Right atrium auricular region (tissue), 2 donors: ENCODE data around the gene ZGPAT. TPM values are rescaled to one million over a fixed set of nuclear protein-coding genes. Genes with fewer than 3 reads are reported as not detected.

ENCODE experiments used
- DNase-seq: peaks from one replicate; pipeline ENCODE4 v3.0.0-alpha.2; 2019; ENCODE audit warnings: low spot score
- H3K27ac ChIP-seq, 2 donors: fragments of 200-600 bp; sonication (generic); 1 replicate in 1 of 2; 2 replicates in 1 of 2; pipeline ENCODE4 v1.5.1; 2016 to 2019
- H3K27me3 ChIP-seq, 2 donors: fragments of 200-600 bp; sonication (generic); one replicate each; pipeline versions ENCODE4 v1.5.1 to v1.6.0; 2017 to 2019
- H3K36me3 ChIP-seq: fragments of 200-600 bp; sonication (generic); one replicate; pipeline ENCODE4 v1.5.1; 2016
- H3K4me1 ChIP-seq, 2 donors: fragments of 200-600 bp; sonication (generic); one replicate each; pipeline versions ENCODE4 v1.5.1 to v1.6.0; 2017 to 2019
- H3K4me3 ChIP-seq, 2 donors: fragments of 200-600 bp; sonication (generic); 1 replicate in 1 of 2; 2 replicates in 1 of 2; pipeline ENCODE4 v1.5.1; 2017 to 2019; ENCODE audit warnings: mild to moderate bottlenecking in 1 of 2, moderate library complexity in 1 of 2
- H3K9me3 ChIP-seq, 2 donors: fragments of 200-600 bp; sonication (generic); one replicate each; pipeline ENCODE4 v1.5.1; 2019
- total RNA-seq, 2 donors: library from RNA; depleted of rRNA; stranded (reverse); fragments of >200 nt; gene quantifications; one replicate each; pipeline ENCODE4 v1.1.0, GENCODE V29; 2016
- TF ChIP-seq, protein P1 (sequence below), 2 donors: fragments of 200-600 bp; sonication (generic); IDR thresholded peaks; one replicate each; pipeline ENCODE4 v1.5.1; 2019; ENCODE audit warnings: antibody characterized with exemption in 2 of 2

The ZGPAT gene
- total RNA-seq, 2 donors from 2014 or later = 11.9 to 15.1 TPM

DNA sequence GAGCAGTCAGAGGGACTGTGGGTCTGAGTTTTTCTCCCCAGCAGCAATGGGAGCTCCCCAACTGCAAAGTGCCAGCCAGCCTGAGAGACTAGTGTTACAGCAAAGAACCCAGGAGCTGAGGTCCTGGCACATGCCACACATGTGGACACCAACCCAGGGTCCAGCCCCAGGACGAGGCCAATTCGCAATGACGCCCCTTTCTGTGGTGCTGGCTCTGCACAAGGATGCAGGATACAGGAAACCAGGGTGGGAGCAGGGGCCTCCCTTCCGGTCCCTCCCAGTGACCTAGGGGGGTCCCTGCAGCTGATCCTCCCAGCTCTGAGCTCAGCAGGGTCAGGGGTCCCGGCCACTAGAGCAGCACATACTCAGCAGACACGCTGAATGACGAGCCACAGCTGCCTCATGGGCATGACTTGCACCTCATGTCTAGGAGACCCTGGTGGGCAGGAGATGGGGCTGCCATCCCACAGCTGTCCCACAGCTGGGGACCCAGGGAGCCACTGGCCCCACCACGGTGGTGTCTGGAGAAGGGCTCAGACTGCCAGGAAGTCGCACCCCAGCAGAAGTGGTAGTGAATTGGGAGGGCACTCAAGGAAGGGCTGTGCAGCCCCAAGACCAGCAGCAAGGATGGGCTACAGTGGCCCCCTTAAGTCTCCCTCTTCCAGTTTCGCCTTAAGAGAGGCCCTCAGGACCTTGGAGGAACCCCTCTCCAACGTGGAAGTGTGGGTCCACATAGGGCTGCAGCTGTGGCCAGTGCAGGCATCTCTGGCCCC is 3.7 kb upstream of the ZGPAT start:
- H3K27ac ChIP-seq = no peak overlapping the region
- no peak for DNase-seq
- TF ChIP-seq, protein P1, sequence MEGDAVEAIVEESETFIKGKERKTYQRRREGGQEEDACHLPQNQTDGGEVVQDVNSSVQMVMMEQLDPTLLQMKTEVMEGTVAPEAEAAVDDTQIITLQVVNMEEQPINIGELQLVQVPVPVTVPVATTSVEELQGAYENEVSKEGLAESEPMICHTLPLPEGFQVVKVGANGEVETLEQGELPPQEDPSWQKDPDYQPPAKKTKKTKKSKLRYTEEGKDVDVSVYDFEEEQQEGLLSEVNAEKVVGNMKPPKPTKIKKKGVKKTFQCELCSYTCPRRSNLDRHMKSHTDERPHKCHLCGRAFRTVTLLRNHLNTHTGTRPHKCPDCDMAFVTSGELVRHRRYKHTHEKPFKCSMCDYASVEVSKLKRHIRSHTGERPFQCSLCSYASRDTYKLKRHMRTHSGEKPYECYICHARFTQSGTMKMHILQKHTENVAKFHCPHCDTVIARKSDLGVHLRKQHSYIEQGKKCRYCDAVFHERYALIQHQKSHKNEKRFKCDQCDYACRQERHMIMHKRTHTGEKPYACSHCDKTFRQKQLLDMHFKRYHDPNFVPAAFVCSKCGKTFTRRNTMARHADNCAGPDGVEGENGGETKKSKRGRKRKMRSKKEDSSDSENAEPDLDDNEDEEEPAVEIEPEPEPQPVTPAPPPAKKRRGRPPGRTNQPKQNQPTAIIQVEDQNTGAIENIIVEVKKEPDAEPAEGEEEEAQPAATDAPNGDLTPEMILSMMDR (IDR thresholded peaks at IDR 0.05) = no peak
- H3K4me3 ChIP-seq = no peak overlapping the region
- H3K36me3 ChIP-seq = peaks cover 27% of the 10 kb centered on the region
- peaks cover 0 to 33% of the 10 kb centered on the region in 2 donors for H3K4me1 ChIP-seq
- no peaks in the 10 kb centered on the region for H3K9me3 ChIP-seq
- H3K27me3 ChIP-seq = no peaks in the 10 kb centered on the region

DNA sequence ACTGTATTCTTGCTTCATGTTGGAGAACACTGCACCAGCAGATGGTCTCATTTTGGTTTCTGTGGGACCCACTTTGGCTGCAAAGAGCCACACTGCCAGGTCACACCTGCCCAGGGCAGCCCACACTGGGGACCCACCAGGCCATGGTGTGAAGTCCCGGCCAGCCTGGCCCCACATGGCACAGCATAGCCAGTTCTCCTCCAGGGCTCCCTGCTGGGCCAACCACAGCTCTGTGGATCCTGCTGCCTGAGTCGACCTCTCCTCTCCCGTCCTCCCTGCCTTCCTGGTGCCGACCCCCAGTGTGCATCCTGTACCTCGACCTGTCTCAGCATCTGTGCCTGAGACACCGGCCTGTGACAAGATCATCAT is 3.1 kb upstream of the ZGPAT start:
- no peak overlapping the region for H3K4me3 ChIP-seq
- H3K36me3 ChIP-seq = peaks cover 27% of the 10 kb centered on the region
- no peak for DNase-seq
- peaks cover 0 to 32% of the 10 kb centered on the region in 2 donors for H3K4me1 ChIP-seq
- TF ChIP-seq, protein P1 (IDR thresholded peaks at IDR 0.05) = no peak
- H3K27me3 ChIP-seq = no peaks in the 10 kb centered on the region
- no peak overlapping the region for H3K27ac ChIP-seq
- H3K9me3 ChIP-seq = no peaks in the 10 kb centered on the region

DNA sequence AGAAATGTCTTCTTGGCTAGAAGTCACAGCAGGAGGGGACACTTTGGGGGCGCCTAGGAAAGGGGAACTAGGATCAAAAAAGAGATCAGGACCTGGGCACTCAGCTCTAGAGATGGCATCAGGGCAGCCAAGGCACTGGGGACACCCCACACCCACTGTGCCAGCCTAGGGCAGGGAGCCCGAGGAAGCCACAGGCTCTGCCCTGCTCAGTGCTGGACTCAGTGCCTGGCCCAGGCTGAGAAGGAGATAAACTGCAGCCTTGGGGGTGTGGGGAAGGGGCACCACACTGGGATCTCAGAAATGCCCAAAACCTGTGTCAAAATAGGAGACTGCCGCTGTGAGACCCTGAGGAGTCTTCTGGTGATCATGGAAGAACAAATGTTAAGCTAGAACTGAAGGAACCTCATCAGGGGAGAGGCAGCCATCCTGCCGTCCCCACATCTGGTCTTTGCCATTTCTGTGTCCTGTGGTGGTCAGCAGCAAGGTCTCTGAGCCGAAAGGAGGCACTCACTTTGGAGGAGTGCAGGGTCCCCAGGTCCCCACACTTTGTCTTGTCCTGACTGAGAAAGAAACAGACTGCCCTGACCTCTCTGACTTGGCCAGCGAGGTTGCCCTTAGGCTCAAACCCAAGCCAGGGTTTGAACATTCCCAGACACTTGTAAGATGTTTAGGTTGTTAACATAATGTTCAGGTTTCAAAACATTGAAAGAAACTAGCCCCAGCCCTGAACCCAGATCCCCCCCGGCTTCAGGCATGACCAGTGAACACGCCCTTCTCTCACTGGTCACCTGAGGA is 2.4 kb upstream of the ZGPAT start:
- TF ChIP-seq, protein P1 (IDR thresholded peaks at IDR 0.05) = no peak
- Histone ChIP-seq H3K27ac (no peak overlapping the region), H3K9me3 (no peaks in the 10 kb centered on the region), H3K4me3 (no peak overlapping the region), H3K36me3 (peaks cover 27% of the 10 kb centered on the region), H3K27me3 (no peaks in the 10 kb centered on the region), H3K4me1 (peaks cover 0 to 29% of the 10 kb centered on the region in 2 donors)
- no peak for DNase-seq

DNA sequence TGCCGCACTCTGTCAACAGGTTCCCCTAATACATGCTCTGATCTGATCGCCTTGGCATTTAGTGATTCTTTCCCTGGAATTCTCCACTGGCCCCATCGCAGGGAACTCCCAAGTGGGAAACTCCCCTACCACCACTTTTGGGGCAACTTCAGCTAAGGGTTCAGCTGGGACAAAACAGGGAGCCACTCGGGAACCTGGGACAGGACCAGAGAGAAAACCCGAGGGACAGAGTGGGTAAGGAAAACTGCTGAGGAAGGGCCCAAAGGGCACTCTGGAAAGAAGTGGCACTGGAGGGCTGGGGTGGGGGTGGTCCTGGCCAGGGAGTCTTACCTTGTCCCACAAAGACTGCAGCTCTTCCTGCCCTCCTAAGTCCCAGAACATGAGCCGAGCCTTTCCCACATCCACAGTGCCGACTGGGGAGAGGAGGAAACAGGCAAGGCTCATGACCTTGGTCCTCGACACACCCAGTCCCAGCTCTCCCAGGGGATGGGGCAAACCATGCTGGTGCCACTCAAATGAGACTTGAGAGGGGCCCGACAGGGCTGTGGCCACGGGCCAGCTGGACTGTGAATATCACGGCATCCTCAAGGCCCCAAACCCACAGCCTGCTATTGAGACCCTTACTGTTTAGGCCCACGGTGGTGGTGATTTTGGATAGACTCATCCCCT is 1.7 kb upstream of the ZGPAT start:
- Histone ChIP-seq H3K36me3 (peaks cover 28% of the 10 kb centered on the region), H3K9me3 (no peaks in the 10 kb centered on the region), H3K4me1 (peaks cover 0 to 29% of the 10 kb centered on the region in 2 donors), H3K4me3 (peak overlapping the region in 1 of 2 donors; percentile 96), H3K27ac (peak overlapping the region in 1 of 2 donors; percentile 88), H3K27me3 (no peaks in the 10 kb centered on the region)
- TF ChIP-seq, protein P1 (IDR thresholded peaks at IDR 0.05) = no peak
- DNase-seq = no peak

DNA sequence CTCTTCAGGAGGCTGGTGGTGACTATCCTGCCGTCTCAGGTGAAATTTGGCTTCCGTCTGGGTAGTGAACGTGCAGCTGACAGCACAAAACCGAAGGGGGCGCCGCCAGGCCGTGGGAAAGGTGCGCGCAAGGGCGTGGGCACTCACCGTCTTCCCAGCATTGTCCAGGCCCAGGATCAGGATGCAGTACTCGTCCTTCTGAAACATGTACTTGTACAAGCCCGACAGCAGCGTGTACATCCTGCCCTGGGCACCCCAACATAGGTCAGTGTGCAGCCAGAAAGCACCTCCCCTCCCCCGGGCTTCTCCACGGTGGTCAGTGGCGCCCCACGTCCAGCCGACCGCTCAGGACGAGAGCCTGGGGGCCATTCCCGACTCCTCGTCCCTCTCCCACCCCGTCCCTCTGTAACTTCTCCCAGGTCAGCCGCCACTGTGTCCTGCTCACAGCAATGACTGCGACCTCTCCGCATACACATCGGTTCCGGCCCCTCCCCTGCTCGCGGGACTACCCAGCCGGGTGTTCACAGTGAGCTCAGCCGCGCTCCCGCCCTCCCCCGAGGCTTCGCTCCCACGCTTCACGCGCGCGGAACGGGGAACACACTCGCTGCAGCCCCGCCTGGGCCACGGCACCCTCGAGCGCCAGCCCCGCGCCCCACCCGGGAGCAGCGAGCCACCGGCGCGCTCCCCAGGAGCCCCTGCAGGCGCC is 834 bp upstream of the ZGPAT start:
- H3K27me3 ChIP-seq = no peaks in the 10 kb centered on the region
- no peaks in the 10 kb centered on the region for H3K9me3 ChIP-seq
- TF ChIP-seq, protein P1 (IDR thresholded peaks at IDR 0.05) = no peak
- H3K36me3 ChIP-seq = peaks cover 35% of the 10 kb centered on the region
- peak overlapping the region; percentile 88 to 92 for H3K27ac ChIP-seq
- DNase-seq = no peak
- peaks cover 0 to 29% of the 10 kb centered on the region in 2 donors for H3K4me1 ChIP-seq
- H3K4me3 ChIP-seq = peak overlapping the region; percentile 81 to 96
